K562 (cell line): ENCODE data around the gene MIER2. TPM values are rescaled to one million over a fixed set of nuclear protein-coding genes. Genes with fewer than 3 reads are reported as not detected.

Source experiments
- ATAC-seq: fragments of 200-7000 bp; cut with Tn5 transposase; 3 replicates; pipeline ENCODE4 v1.9.1; 2020; ENCODE audit warnings: moderate library complexity
- BruUV-seq: library from RNA; stranded (reverse); fragments of 400-500 nt; replicated peaks from 2 replicates; lab custom pipeline; 2021; lab: Mats Ljungman, UMichigan
- CTCF ChIA-PET: fragments of 300-600 bp; formaldehyde crosslinking; extraction: SDS; loops from one replicate; lab custom pipeline; 2021; ENCODE audit warnings: low intra/inter-chr PET ratio; lab: Yijun Ruan, JAX
- POLR2A ChIA-PET: fragments of 300-600, 350-650 bp; sonication (Branson Sonifier 250); formaldehyde crosslinking; extraction: SDS; loops from one replicate; lab custom pipeline; 2021; ENCODE audit warnings: antibody characterized with exemption, inconsistent platforms; lab: Yijun Ruan, JAX
- DNase-seq, 4 experiments: peaks; one replicate each; pipeline versions ENCODE4 v3.0.0 to v3.0.0-alpha.2; 2011 to 2018; ENCODE audit warnings: low spot score in 3 of 4, mixed read lengths in 3 of 4; ENCODE audit errors: extremely low read depth in 1 of 4
- FAIRE-seq: peaks from 2 replicates; lab custom pipeline; 2011; peaks lifted over from hg19 to GRCh38; lab: Jason Lieb, UNC
- H2AFZ ChIP-seq: 2 replicates; pipeline ENCODE4 v1.6.0; 2011; ENCODE audit warnings: low read depth, low read length, control low read depth, inconsistent platforms
- H3K27ac ChIP-seq: fragments of 200-600 bp; 3 replicates; pipeline ENCODE4 v1.8.0; 2011; ENCODE audit warnings: low read depth, mild to moderate bottlenecking, control low read depth, inconsistent platforms, low read length, moderate library complexity, mixed read lengths; ENCODE audit errors: extremely low read depth
- H3K27me3 ChIP-seq, 2 experiments: fragments of 300-600 bp in 1 of 2; 2 replicates in 1 of 2; 3 replicates in 1 of 2; pipeline versions ENCODE4 v1.6.0 to v1.8.0; 2011; ENCODE audit warnings: inconsistent platforms in 2 of 2, low read length in 2 of 2, mild to moderate bottlenecking in 1 of 2, mixed read lengths in 1 of 2, moderate library complexity in 1 of 2; ENCODE audit not compliant: control insufficient read depth in 2 of 2, insufficient read depth in 2 of 2
- H3K36me3 ChIP-seq: fragments of 300-600 bp; 3 replicates; pipeline ENCODE4 v1.8.0; 2011; ENCODE audit warnings: mild to moderate bottlenecking, low read length, inconsistent platforms; ENCODE audit not compliant: control insufficient read depth, insufficient read depth
- H3K4me1 ChIP-seq, 2 experiments: fragments of 200-600 bp in 1 of 2; replicated peaks in 1 of 2; 2 replicates in 1 of 2; 3 replicates in 1 of 2; pipeline versions ENCODE4 v1.5.1 to v1.8.0; 2011; ENCODE audit warnings: inconsistent platforms in 2 of 2, low read length in 2 of 2, mild to moderate bottlenecking in 1 of 2, mixed read lengths in 1 of 2, moderate library complexity in 1 of 2; ENCODE audit not compliant: control insufficient read depth in 2 of 2, insufficient read depth in 2 of 2
- H3K4me2 ChIP-seq: 2 replicates; pipeline ENCODE4 v1.6.1; 2011; ENCODE audit warnings: low read length, control low read depth, inconsistent platforms, mixed read lengths; ENCODE audit not compliant: insufficient read depth
- H3K4me3 ChIP-seq: fragments of 200-600 bp; sonication (generic), shearing (Covaris generic); 2 replicates; pipeline ENCODE4 v1.5.1; 2016; ENCODE audit warnings: control low read depth, inconsistent platforms
- H3K79me2 ChIP-seq: fragments of 200-600 bp; 3 replicates; pipeline ENCODE4 v1.8.0; 2011; ENCODE audit warnings: low read length, inconsistent platforms; ENCODE audit not compliant: control insufficient read depth, insufficient read depth
- H3K9ac ChIP-seq, 2 experiments: 2 replicates each; pipeline versions ENCODE4 v1.6.0 to v1.6.1; 2011; ENCODE audit warnings: low read depth in 2 of 2, low read length in 2 of 2, control low read depth in 1 of 2, inconsistent platforms in 1 of 2, mild to moderate bottlenecking in 1 of 2, mixed read lengths in 1 of 2; ENCODE audit not compliant: insufficient read depth in 1 of 2
- H3K9me1 ChIP-seq: one replicate; pipeline ENCODE4 v1.6.0; 2011; ENCODE audit warnings: inconsistent platforms, mild to moderate bottlenecking, low read length, moderate library complexity; ENCODE audit not compliant: control insufficient read depth, insufficient read depth
- H3K9me3 ChIP-seq: replicated peaks from 2 replicates; pipeline ENCODE4 v1.5.1; 2011; ENCODE audit warnings: low read depth, low read length, inconsistent platforms; ENCODE audit not compliant: control insufficient read depth, insufficient read depth
- H4K20me1 ChIP-seq: replicated peaks from 2 replicates; pipeline ENCODE4 v1.6.1; 2011; ENCODE audit warnings: low read length, inconsistent platforms, mixed read lengths; ENCODE audit not compliant: control insufficient read depth, insufficient read depth
- DACH1 ChIP-seq: fragments of 450-650 bp; IDR thresholded peaks from 2 replicates; pipeline ENCODE4 v1.6.1; 2018; ENCODE audit not compliant: partially characterized antibody
- GATAD2A ChIP-seq: fragments of 450-650 bp; IDR thresholded peaks from 2 replicates; pipeline ENCODE4 v1.6.1; 2017
- HNRNPL ChIP-seq: fragments of 200-400 bp; formaldehyde crosslinking; IDR thresholded peaks from 2 replicates; pipeline ENCODE4 v1.6.1; 2017; ENCODE audit warnings: low read depth, mild to moderate bottlenecking, low read length
- RBM22 ChIP-seq: fragments of 200-400 bp; formaldehyde crosslinking; IDR thresholded peaks from 2 replicates; pipeline ENCODE4 v1.6.1; 2018; ENCODE audit warnings: low read length, low read depth; ENCODE audit not compliant: poor library complexity, severe bottlenecking
- ZBTB1 ChIP-seq: sonication (generic); formaldehyde crosslinking; IDR thresholded peaks from 2 replicates; pipeline ENCODE4 v1.8.1; 2023; ENCODE audit warnings: missing genetic modification reagents, low read depth, mild to moderate bottlenecking, borderline replicate concordance
- ZNF232 ChIP-seq: sonication (generic); formaldehyde crosslinking; IDR thresholded peaks from 2 replicates; pipeline ENCODE4 v1.8.0; 2022; ENCODE audit warnings: mild to moderate bottlenecking, missing genetic modification reagents
- ZNF717 ChIP-seq: fragments of 250-450 bp; sonication (Bioruptor Pico); IDR thresholded peaks from 2 replicates; pipeline ENCODE4 v1.5.0; 2021
- WGBS: fragments of 100-300 bp; shearing (Covaris generic); methylation state at CpG from one replicate; pipeline ENCODE4 v1.1.6; 2016; ENCODE audit warnings: low coverage, mixed read lengths; ENCODE audit not compliant: insufficient coverage; ENCODE audit errors: missing lambda C conversion rate; 5-methylcytosine and 5-hydroxymethylcytosine counted together
- in situ Hi-C: fragments of 300-500 bp; cut with MboI; formaldehyde crosslinking; loops from 4 replicates; pipeline ENCODE4 v1.15.0; 2018; ENCODE audit warnings: inconsistent platforms, mixed read lengths
- intact Hi-C: fragments of 100-400 bp; cut with micrococcal nuclease; formaldehyde crosslinking; loops from 2 replicates; pipeline ENCODE4 v1.14.2; 2022
- polyA plus RNA-seq, 8 experiments: library from polyadenylated mRNA; depleted of rRNA in 4 of 8; stranded (reverse) in 5 of 8; unstranded in 3 of 8; fragments of >200 nt; fragmentation: Nextera tagmentation in 2 of 8; fragmentation: Illumina TruSeq in 1 of 8; extraction: Ambion mirVana in 2 of 8; extraction: Trizol in 1 of 8; gene quantifications; 2 replicates each; pipeline versions ENCODE4 v1.2.1 to v1.2.3, GENCODE V29; 2011 to 2014; ENCODE audit warnings: inconsistent platforms in 1 of 8, missing spikeins in 1 of 8
- total RNA-seq, 7 experiments: library from RNA; depleted of rRNA in 6 of 7; stranded (reverse); fragments of >200 nt in 6 of 7; fragmentation: Illumina TruSeq in 2 of 7; extraction: Trizol in 2 of 7; gene quantifications; 2 replicates each; pipeline versions ENCODE4 v1.2.1 to v1.2.3, GENCODE V29; 2011 to 2021; ENCODE audit warnings: low replicate concordance in 1 of 7

The MIER2 gene
- total and polyA plus RNA-seq, 9 of the 15 experiments (the other 6 are each of a cell fraction or from before 2014, with no cell fraction given) = 0.46 to 34.7 (median 15.6) TPM

DNA sequence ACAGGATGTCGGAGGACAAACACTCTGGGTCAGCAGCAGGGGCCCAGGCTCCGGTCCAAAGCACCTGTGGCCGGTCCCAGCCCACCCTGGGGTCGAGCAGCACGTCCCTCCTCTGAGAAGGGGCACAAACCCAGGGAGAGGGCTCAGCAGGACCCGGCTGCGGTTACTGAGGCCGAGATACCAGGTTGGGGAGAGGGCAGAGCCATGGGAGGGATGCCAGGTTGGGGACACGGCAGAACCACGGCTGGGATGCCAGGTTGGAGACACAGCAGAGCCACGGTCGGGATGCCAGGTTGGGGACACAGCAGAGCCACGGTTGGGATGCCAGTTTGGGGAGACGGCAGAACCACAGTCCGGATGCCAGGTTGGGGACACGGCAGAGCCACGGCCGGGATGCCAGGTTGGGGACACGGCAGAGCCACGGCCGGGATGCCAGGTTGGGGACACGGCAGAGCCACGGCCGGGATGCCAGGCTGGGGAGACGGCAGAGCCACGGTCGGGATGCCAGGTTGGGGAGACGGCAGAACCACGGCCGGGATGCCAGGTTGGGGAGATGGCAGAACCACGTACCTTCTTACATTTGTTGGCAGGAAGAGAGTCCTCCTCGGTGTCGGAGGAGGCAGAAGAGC lies 18.5 kb downstream of the MIER2 start:
- TF ChIP-seq RBM22 (peak; percentile 43), HNRNPL (0 out of 2 replicates have a peak, but pooled peaks have one; percentile 55), DACH1 (no peak)
- Histone ChIP-seq H3K27me3 (no peaks in the 10 kb centered on the region), H4K20me1 (no peaks in the 10 kb centered on the region), H3K27ac (no peak overlapping the region), H3K4me2 (no peak overlapping the region), H3K4me3 (no peak overlapping the region), H3K4me1 (no peaks in the 10 kb centered on the region; a peak in 1 of 5 replicates), H3K36me3 (peaks cover 89% of the 10 kb centered on the region), H3K79me2 (peaks cover 4% of the 10 kb centered on the region), H2AFZ (no peak overlapping the region), H3K9me1 (no peaks in the 10 kb centered on the region), H3K9me3 (peaks cover 30% of the 10 kb centered on the region), H3K9ac (no peak overlapping the region)
- DNase-seq (no peak), FAIRE-seq (no peak), ATAC-seq (no peak)
- in situ Hi-C loops = no loop called here
- 94% methylated on average over 18 of the region's 33 CpGs for WGBS
- CTCF ChIA-PET = no interaction called here
- intact Hi-C loops = no loop called here
- POLR2A ChIA-PET = no interaction called here
- BruUV-seq = no TSS peak

DNA sequence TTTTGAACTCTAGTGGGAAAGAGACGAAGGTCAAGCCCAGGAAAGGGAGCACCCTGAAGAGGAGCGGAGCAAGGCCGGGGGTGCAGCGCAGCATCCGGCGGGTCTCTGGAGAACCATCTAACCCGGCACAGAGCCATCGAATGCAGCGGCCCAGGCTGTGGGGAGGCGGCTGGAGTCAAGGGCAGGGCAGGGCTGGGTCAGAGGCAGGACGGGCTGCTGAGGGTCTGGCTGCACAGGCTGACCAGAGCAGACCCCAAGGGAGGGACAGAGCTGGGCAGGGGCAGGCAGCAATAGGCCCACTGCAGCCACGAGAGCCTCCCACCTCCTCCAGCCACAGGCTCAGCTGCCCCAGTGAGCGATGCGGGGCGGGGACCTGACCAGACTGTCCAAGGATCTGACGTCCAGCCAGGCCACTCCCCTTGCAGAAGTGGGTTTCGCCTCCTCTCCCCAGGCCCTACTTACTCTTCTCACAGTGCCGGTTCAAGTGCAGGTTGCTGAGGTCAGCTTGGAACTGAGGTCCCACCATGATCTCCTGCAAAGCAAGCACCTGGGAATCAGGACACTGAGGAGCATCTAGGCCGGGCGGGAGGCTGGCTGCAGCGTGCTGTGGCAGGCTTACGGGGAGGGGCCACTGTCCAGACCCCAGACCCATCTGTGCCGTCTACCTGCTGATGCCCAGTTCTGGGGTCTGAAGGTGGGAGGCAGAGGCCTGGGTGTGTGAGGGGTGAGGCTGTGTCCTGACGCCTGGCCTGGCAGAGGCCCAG lies 19.2 kb downstream of the MIER2 start:
- POLR2A ChIA-PET = interaction anchor here (0.9 kb wide), 1 partner anchor 16 kb away, joined by 3 read pairs; no protein-coding TSS in a partner anchor
- Histone ChIP-seq H3K9ac (no peak overlapping the region), H4K20me1 (no peaks in the 10 kb centered on the region), H3K79me2 (peaks cover 9% of the 10 kb centered on the region), H3K9me3 (peaks cover 30% of the 10 kb centered on the region), H3K36me3 (peaks cover 89% of the 10 kb centered on the region), H3K9me1 (no peaks in the 10 kb centered on the region)
- BruUV-seq = no TSS peak
- intact Hi-C loops = no loop called here
- in situ Hi-C loops = no loop called here
- ATAC-seq (no peak), FAIRE-seq (no peak)
- TF ChIP-seq ZBTB1 (CRISPR knock-in tag) (no peak), ZNF232 (CRISPR knock-in tag) (no peak), ZNF717 (CRISPR knock-in tag) (no peak), GATAD2A (no peak)
- TF ChIP-seq, all 486 proteins: peak for 0
- Histone ChIP-seq H3K4me1 (no peaks in the 10 kb centered on the region; a peak in 1 of 5 replicates), H3K27me3 (no peaks in the 10 kb centered on the region), H2AFZ (no peak overlapping the region), H3K4me3 (no peak overlapping the region), H3K4me2 (no peak overlapping the region), H3K27ac (no peak overlapping the region)
- DNase-seq = no peak
- CTCF ChIA-PET = no interaction called here
- 91% methylated on average over 24 of the region's 24 CpGs for WGBS
